ENCODE data around the gene ACTN1.

- TF ChIP-seq, protein P1, sequence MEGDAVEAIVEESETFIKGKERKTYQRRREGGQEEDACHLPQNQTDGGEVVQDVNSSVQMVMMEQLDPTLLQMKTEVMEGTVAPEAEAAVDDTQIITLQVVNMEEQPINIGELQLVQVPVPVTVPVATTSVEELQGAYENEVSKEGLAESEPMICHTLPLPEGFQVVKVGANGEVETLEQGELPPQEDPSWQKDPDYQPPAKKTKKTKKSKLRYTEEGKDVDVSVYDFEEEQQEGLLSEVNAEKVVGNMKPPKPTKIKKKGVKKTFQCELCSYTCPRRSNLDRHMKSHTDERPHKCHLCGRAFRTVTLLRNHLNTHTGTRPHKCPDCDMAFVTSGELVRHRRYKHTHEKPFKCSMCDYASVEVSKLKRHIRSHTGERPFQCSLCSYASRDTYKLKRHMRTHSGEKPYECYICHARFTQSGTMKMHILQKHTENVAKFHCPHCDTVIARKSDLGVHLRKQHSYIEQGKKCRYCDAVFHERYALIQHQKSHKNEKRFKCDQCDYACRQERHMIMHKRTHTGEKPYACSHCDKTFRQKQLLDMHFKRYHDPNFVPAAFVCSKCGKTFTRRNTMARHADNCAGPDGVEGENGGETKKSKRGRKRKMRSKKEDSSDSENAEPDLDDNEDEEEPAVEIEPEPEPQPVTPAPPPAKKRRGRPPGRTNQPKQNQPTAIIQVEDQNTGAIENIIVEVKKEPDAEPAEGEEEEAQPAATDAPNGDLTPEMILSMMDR (IDR thresholded peaks at IDR 0.05), result no peak
- TF ChIP-seq POLR2A (IDR thresholded peaks at IDR 0.05), result no peak
These were observed 20.5 kb downstream of the ACTN1 start for GRCh38 chr14:68958553-68958952.

Data from lower leg skin (tissue), 3 donors.